ES-I3 (cell line): ENCODE measurements around the gene TSHZ3.

Experiments used
- H3K36me3 ChIP-seq: 2 replicates; pipeline ENCODE4 v1.6.1; 2013; ENCODE audit warnings: mild to moderate bottlenecking, low read length, control low read depth, moderate library complexity; ENCODE audit not compliant: insufficient read depth
- H3K4me1 ChIP-seq: 2 replicates; pipeline ENCODE4 v1.6.1; 2013; ENCODE audit warnings: mild to moderate bottlenecking, control low read depth, low read length; ENCODE audit not compliant: insufficient read depth
- H3K9ac ChIP-seq: 2 replicates; pipeline ENCODE4 v1.6.1; 2013; ENCODE audit warnings: low read depth, mild to moderate bottlenecking, low read length, moderate library complexity
- H3K9me3 ChIP-seq: 2 replicates; pipeline ENCODE4 v1.6.1; 2013; ENCODE audit warnings: mild to moderate bottlenecking, low read length, moderate library complexity; ENCODE audit not compliant: control insufficient read depth, insufficient read depth

Gene TSHZ3

GRCh38 chr19:31307071-31307669 is 42.1 kb downstream of the TSHZ3 start:
- Histone ChIP-seq H3K9ac (no peak overlapping the region), H3K4me1 (no peaks in the 10 kb centered on the region), H3K36me3 (peaks cover 3% of the 10 kb centered on the region; the same call in 1 of the 2 replicates), H3K9me3 (no peaks in the 10 kb centered on the region)

GRCh38 chr19:31306006-31306753 is 43.1 kb downstream of the TSHZ3 start:
- H3K9me3 ChIP-seq: no peaks in the 10 kb centered on the region
- H3K9ac ChIP-seq: no peak overlapping the region
- H3K36me3 ChIP-seq: peaks cover 3% of the 10 kb centered on the region; the same call in 1 of the 2 replicates
- no peaks in the 10 kb centered on the region for H3K4me1 ChIP-seq

GRCh38 chr19:31304831-31305312 is 44.4 kb downstream of the TSHZ3 start:
- Histone ChIP-seq H3K36me3 (peaks cover 2% of the 10 kb centered on the region; the same call in 1 of the 2 replicates), H3K9ac (no peak overlapping the region), H3K9me3 (no peaks in the 10 kb centered on the region), H3K4me1 (no peaks in the 10 kb centered on the region)

- Histone ChIP-seq H3K9ac (no peak overlapping the region), H3K36me3 (no peaks in the 10 kb centered on the region)
Observed at GRCh38 chr19:31303262-31303815, 45.9 kb downstream of the TSHZ3 start.

GRCh38 chr19:31301306-31301980 is 47.8 kb downstream of the TSHZ3 start:
- no peaks in the 10 kb centered on the region; the same call in 1 of the 2 replicates for H3K36me3 ChIP-seq
- H3K9ac ChIP-seq: no peak overlapping the region
- no peaks in the 10 kb centered on the region for H3K9me3 ChIP-seq
- no peaks in the 10 kb centered on the region for H3K4me1 ChIP-seq

More at GRCh38 chr19:31303262-31303815, 45.9 kb downstream of the TSHZ3 start:
- Histone ChIP-seq H3K4me1 (no peaks in the 10 kb centered on the region), H3K9me3 (no peaks in the 10 kb centered on the region)

GRCh38 chr19:31300422-31300821 is 48.8 kb downstream of the TSHZ3 start:
- H3K9me3 ChIP-seq: no peaks in the 10 kb centered on the region
- no peaks in the 10 kb centered on the region for H3K4me1 ChIP-seq
- H3K36me3 ChIP-seq: no peaks in the 10 kb centered on the region; the same call in none of the 2 replicates
- no peak overlapping the region for H3K9ac ChIP-seq

- Histone ChIP-seq H3K9me3 (no peaks in the 10 kb centered on the region), H3K9ac (no peak overlapping the region), H3K36me3 (no peaks in the 10 kb centered on the region; the same call in none of the 2 replicates), H3K4me1 (no peaks in the 10 kb centered on the region)
Observed at GRCh38 chr19:31299665-31300064, 49.6 kb downstream of the TSHZ3 start.

GRCh38 chr19:31297991-31298390 is 51.2 kb downstream of the TSHZ3 start:
- Histone ChIP-seq H3K9me3 (no peaks in the 10 kb centered on the region), H3K36me3 (no peaks in the 10 kb centered on the region; the same call in none of the 2 replicates), H3K9ac (no peak overlapping the region), H3K4me1 (no peaks in the 10 kb centered on the region)

- Histone ChIP-seq H3K9ac (no peak overlapping the region), H3K36me3 (no peaks in the 10 kb centered on the region; the same call in none of the 2 replicates), H3K4me1 (no peaks in the 10 kb centered on the region), H3K9me3 (no peaks in the 10 kb centered on the region)
Observed at GRCh38 chr19:31296741-31297390, 52.4 kb downstream of the TSHZ3 start.

- no peaks in the 10 kb centered on the region; the same call in none of the 2 replicates for H3K36me3 ChIP-seq
- H3K4me1 ChIP-seq: no peaks in the 10 kb centered on the region
- no peaks in the 10 kb centered on the region for H3K9me3 ChIP-seq
- no peak overlapping the region for H3K9ac ChIP-seq
Observed at GRCh38 chr19:31294189-31294588, 55.0 kb downstream of the TSHZ3 start.

GRCh38 chr19:31292639-31293185 is 56.5 kb downstream of the TSHZ3 start:
- H3K9me3 ChIP-seq: no peaks in the 10 kb centered on the region
- no peak overlapping the region for H3K9ac ChIP-seq
- H3K36me3 ChIP-seq: no peaks in the 10 kb centered on the region; the same call in none of the 2 replicates
- H3K4me1 ChIP-seq: no peaks in the 10 kb centered on the region

- Histone ChIP-seq H3K4me1 (no peaks in the 10 kb centered on the region), H3K9ac (no peak overlapping the region), H3K36me3 (no peaks in the 10 kb centered on the region; the same call in 1 of the 2 replicates), H3K9me3 (no peaks in the 10 kb centered on the region)
Observed at GRCh38 chr19:31290931-31291590, 58.2 kb downstream of the TSHZ3 start.

- H3K9me3 ChIP-seq: no peaks in the 10 kb centered on the region
- no peak overlapping the region for H3K9ac ChIP-seq
- H3K36me3 ChIP-seq: no peaks in the 10 kb centered on the region
- no peaks in the 10 kb centered on the region for H3K4me1 ChIP-seq
Observed at GRCh38 chr19:31289976-31290375, 59.3 kb downstream of the TSHZ3 start.
